Measurements from ENCODE around the gene HPN. TPM values are rescaled to one million over a fixed set of nuclear protein-coding genes. Genes with fewer than 3 reads are reported as not detected.
"Not testable (repeated sequence)": the region's sequence is repeated elsewhere in the genome, so short reads cannot be mapped to it uniquely, and the experiment has no call there.

The HPN gene
- total RNA-seq, 2 donors from 2014 or later: not detected

DNA sequence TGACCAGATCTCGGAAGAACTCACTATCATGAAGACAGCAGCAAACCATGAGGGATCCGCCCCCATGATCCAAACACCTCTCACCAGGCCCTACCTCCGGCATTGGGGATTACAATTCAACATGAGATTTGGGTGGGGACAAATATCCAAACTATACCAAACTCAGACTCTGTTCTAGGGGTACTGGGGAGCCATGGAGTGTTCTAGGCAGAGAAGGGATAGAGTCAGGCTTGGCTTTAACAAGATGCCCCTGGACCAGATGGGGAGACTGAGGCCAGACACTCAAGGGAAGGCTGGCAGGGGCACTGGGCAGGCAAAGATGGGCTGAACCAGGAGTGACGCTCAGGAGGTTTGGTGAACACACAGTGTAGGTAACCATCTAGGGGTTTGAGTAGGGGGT is 23.1 kb upstream of the HPN start:
- DNase-seq (ENCODE audit: low spot score in 2 of 2) (no peak), ATAC-seq (no peak)
- H3K36me3 Mint-ChIP-seq: peaks cover 32 to 52% of the 10 kb centered on the region in 2 donors
- H3K27ac Mint-ChIP-seq: peak overlapping the region; percentile 68 to 90
- no peaks in the 10 kb centered on the region for H3K9me3 Mint-ChIP-seq

DNA sequence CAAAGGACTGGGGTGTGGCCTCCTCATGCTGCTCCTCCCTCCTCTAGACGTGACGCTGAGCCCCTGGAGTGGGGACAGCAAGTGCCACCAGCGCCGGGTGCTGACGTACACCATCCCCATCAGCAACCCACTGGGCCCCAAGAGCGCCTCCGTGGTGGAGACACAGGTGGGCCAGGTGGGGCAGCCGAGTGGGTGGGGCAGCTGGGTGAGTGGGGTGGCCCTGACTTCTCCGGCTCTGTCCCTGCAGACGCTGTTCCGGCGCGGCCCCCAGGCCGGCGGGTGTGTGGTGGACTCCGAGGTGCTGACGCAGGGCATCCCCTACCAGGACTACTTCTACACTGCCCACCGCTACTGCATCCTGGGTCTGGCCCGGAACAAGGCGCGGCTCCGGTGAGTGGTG is 22.4 kb upstream of the HPN start:
- H3K27ac Mint-ChIP-seq: peak overlapping the region in 1 of 2 donors; percentile 69

DNA sequence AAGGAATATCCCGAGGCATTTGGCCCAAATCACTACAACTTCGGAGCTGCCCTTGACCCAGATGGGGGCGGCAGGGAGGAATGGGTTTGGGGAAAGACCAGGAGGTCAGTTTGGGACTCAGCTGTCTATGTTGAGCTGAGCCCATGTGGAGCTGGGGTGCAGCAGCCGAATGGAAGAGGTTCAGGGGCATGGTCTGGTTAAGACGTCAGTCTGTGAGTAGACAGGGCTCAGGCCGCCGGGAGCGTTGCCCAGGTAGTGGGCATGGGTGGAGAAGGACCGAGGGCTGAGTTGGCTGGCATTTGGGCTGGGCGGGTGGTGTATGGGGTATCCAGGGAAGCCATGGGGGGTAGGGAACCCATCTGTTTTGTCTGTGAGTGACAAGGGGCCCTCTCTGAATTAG is 20.5 kb upstream of the HPN start:
- DNase-seq (ENCODE audit: low spot score in 2 of 2): no peak
- Mint-ChIP-seq H3K27ac (peak overlapping the region in 1 of 2 donors; percentile 69), H3K9me3 (no peaks in the 10 kb centered on the region), H3K36me3 (peaks cover 23 to 33% of the 10 kb centered on the region in 2 donors)
- ATAC-seq: no peak

More for the DNA sequence above, 22.4 kb upstream of the HPN start:
- ATAC-seq (no peak), DNase-seq (ENCODE audit: low spot score in 2 of 2) (no peak)
- Mint-ChIP-seq H3K36me3 (peaks cover 28 to 44% of the 10 kb centered on the region in 2 donors), H3K9me3 (no peaks in the 10 kb centered on the region)

DNA sequence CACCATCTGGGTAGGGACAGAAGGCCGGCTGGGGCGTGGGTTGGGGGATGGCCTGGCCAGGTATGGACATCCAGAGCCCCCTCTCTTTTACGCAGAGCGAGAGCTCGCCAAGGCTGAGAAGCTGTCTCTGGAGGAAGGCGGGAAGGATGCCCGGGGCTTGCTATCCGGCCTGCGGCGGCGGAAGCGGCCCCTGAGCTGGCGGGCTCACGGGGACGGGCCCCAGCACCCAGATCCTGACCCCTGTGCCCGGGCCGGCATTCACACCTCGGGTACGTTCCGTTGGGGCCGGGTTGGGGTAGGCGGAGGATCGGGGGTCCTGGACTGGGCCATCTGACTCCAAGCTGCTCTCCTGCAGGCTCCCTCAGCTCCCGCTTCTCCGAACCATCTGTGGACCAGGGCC is 19.9 kb upstream of the HPN start:
- ATAC-seq: no peak
- H3K36me3 Mint-ChIP-seq: peaks cover 23 to 32% of the 10 kb centered on the region in 2 donors
- no peak overlapping the region for H3K27ac Mint-ChIP-seq
- no peak for DNase-seq (ENCODE audit: low spot score in 2 of 2)
- no peaks in the 10 kb centered on the region for H3K9me3 Mint-ChIP-seq

DNA sequence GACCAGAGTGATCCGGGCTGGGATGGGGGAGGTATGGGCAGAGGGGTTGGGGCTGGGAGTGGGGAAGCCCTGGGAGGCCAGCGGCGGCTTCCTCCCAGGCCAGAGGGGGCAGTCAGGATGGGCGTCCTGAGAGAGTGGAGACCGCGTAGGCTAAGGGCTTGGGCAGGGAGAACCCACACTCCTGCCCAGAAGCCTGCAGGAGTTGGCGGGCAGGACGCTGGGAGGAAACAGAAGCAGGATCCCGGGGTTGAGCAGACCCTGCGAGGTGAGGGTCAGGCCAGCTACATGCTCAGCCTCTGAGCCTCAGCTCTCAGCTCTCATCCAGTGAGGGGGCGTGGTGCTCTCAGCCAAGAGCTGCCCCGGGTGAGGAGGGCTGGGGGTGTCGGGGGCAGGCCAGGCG is 19.1 kb upstream of the HPN start:
- DNase-seq (ENCODE audit: low spot score in 2 of 2) (no peak), ATAC-seq (no peak)
- Mint-ChIP-seq H3K36me3 (peaks cover 23 to 30% of the 10 kb centered on the region in 2 donors), H3K9me3 (no peaks in the 10 kb centered on the region), H3K27ac (peak overlapping the region in 1 of 2 donors; percentile 81)

DNA sequence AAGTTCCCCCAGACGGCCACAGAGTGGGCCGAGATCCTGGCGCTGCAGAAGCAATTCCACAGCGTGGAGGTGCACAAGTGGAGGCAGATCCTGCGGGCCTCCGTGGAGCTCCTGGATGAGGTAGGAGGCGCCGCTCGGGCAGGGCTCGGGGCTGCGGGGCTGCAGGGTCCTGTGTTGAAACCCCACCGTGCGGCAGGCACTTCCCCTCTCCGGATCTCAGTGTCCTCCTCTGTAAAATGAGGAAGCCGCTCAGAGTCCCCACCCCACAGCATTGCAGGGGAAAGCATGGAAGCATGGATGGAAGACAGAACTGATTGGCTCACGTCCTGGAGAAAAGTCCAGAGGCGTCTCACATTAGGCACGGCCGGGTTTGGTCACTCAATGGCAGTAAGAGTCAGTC is 18.1 kb upstream of the HPN start:
- no peak for DNase-seq (ENCODE audit: low spot score in 2 of 2)
- H3K27ac Mint-ChIP-seq: no peak overlapping the region
- H3K36me3 Mint-ChIP-seq: peaks cover 20 to 21% of the 10 kb centered on the region in 2 donors
- no peak for ATAC-seq
- no peaks in the 10 kb centered on the region for H3K9me3 Mint-ChIP-seq

DNA sequence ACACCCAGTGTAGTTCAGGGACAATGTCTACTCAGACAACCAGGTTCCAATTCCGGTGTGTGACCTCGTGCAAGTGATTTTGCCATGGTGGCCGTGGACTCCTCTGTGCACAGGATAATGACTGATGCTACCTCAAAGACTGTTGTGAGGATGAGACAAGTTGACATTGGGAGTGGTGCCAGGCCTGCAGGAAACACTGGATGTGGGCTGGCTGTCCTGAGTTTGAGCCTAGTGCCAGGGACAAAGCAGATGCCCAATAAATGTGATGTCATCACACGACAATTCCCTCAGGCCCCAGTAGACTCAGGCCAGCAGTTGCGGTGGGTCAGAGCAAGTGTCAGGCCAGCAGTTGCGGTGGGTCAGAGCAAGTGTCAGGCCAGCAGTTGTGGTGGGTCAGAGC is 17.4 kb upstream of the HPN start:
- H3K9me3 Mint-ChIP-seq: no peaks in the 10 kb centered on the region
- peak overlapping the region; percentile 40 to 52 for H3K27ac Mint-ChIP-seq
- ATAC-seq (no peak), DNase-seq (ENCODE audit: low spot score in 2 of 2) (no peak)
- peaks cover 17 to 18% of the 10 kb centered on the region in 2 donors for H3K36me3 Mint-ChIP-seq

DNA sequence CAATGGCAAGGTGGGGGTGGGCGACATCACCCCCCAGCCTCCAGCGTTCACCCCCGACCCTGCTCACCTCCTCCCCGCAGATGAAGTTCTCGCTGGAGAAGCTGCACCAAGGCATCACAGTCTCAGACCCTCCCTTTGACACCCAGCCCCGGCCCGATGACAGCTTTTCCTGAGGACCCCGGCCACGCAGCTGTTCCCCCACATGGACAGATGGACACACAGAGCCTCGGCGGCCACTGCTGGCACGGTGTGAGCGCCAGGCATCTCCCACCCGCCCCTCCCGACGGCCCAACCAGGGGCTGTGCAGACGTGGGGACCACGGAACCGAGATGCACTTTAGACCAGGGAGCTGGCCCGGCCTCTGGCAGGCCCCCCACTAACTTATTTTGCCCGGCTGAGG is 15.6 kb upstream of the HPN start:
- no peaks in the 10 kb centered on the region for H3K9me3 Mint-ChIP-seq
- H3K27ac Mint-ChIP-seq: no peak overlapping the region
- ATAC-seq (no peak), DNase-seq (ENCODE audit: low spot score in 2 of 2) (no peak)
- H3K36me3 Mint-ChIP-seq: peaks cover 5% of the 10 kb centered on the region in 2 donors

DNA sequence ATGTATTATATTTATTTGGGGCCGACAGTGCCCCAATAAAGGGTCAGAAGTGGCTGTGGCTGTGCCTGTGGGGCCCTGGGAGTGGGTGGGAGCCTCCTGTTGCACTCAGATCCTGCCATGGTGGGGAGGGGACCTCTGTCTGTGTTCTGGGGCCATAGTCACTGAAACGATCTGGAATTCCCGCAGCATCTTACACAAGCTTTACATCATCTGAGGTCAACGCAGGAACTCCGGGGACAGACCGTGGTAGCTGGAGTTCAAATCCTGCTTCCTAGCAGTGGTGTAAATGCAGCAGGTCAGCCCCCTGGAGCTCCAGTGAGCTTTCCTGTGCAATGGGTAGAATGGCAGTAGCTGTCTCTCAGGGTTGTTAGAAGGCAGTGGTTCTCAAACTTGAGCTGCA is 15.1 kb upstream of the HPN start:
- Mint-ChIP-seq H3K36me3 (peaks cover 4 to 7% of the 10 kb centered on the region in 2 donors), H3K27ac (no peak overlapping the region), H3K9me3 (no peaks in the 10 kb centered on the region)
- ATAC-seq (no peak), DNase-seq (ENCODE audit: low spot score in 2 of 2) (no peak)

DNA sequence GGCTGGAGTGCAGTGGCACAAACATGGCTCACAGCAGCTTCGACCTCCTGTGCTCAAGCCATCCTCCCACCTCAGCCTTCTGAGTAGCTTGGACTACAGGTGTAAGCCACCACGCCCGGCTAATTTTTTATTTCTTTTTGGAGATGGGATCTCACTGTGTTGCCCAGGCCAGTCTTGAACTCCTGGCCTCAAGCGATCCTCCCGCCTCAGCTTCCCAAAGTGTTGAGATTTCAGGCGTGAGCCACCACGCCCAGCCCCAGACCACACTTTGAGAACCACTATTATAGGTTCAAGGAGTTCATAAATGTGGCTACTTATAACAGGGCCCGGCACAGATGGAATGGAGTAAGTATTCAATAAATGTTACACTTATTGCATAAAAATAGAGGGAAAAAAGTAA is 14.5 kb upstream of the HPN start:
- Mint-ChIP-seq H3K36me3 (peaks cover 4 to 9% of the 10 kb centered on the region in 2 donors), H3K27ac (no peak overlapping the region), H3K9me3 (no peaks in the 10 kb centered on the region)
- no peak for ATAC-seq
- no peak for DNase-seq (ENCODE audit: low spot score in 2 of 2)

DNA sequence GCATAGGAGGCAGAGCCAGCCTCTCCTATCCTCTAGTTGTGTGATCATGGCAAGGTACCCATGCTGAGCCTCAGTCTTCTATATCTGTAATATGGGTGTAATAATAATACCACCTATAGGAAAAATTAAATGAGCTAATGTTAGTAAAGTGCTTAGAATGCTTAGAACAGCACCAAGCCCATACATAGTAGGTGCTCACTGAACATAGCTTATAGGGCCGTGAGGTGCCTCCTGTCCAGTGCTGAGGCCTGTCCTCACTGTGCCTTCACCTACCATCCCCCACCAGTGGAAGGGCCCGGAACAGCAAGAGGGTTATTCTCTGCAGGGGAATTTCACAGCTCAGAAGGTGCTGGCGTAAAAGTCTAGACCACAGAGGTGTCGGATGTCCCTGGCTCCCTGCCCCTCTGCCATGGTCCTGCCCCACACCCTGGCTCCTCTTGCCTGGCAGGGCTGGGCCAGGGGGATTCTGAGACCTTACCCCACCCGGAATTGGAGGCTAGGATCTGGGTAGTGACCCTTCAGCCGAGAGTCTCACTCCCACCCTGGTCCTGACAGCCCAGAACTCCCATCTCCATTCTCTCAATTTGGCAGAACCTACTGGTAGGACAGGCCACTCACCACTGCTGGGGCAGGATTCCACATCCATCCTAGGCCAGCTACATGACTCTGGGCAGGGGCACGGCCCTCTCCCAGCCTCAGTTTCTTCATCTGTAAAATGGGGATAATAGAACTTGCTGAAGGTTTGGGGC is 13.5 kb upstream of the HPN start:
- no peak for DNase-seq (ENCODE audit: low spot score in 2 of 2)
- Mint-ChIP-seq H3K9me3 (no peaks in the 10 kb centered on the region), H3K27ac (no peak overlapping the region), H3K36me3 (peaks cover 4 to 9% of the 10 kb centered on the region in 2 donors)
- ATAC-seq: no peak

DNA sequence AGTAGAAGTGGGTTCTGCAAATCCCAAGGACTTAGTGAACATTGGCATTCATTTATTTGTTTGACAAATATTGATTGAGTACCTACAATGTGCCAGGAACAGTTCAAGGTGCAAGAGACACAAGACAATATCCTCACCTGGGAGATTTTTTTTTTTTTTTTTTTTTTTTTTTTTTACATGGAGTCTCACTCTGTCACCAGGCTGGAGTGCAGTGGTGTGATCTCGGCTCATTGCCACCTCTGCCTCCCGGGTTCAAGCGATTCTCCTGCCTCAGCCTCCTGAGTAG is 13.0 kb upstream of the HPN start:
- not testable (repeated sequence) for H3K27ac Mint-ChIP-seq; DNase-seq (ENCODE audit: low spot score in 2 of 2); H3K36me3 Mint-ChIP-seq; ATAC-seq; H3K9me3 Mint-ChIP-seq

DNA sequence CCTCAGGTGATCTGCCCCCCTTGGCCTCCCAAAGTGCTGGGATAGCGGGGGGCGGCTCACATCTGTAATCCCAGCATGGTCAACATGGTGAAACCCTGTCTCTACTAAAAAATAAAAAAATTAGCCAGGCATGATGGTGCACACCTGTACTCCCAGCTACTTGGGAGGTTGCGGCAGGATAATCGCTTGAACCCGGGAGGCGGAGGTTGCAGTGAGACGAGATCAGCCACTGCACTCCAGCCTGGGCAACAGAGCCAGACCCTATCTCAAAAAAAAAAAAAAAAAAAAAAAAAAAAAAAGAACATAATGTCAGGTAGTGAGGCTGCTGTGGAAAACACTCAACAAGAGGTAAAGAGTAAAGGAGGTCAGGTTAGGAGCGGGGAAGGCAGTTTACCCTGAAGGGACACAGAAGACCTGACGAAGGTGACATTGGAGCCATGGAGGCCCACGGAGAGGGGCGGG is 12.2 kb upstream of the HPN start:
- DNase-seq (ENCODE audit: low spot score in 2 of 2); H3K9me3 Mint-ChIP-seq; H3K36me3 Mint-ChIP-seq; ATAC-seq: not testable (repeated sequence)
- H3K27ac Mint-ChIP-seq: peak overlapping the region in 1 of 2 donors; percentile 19

DNA sequence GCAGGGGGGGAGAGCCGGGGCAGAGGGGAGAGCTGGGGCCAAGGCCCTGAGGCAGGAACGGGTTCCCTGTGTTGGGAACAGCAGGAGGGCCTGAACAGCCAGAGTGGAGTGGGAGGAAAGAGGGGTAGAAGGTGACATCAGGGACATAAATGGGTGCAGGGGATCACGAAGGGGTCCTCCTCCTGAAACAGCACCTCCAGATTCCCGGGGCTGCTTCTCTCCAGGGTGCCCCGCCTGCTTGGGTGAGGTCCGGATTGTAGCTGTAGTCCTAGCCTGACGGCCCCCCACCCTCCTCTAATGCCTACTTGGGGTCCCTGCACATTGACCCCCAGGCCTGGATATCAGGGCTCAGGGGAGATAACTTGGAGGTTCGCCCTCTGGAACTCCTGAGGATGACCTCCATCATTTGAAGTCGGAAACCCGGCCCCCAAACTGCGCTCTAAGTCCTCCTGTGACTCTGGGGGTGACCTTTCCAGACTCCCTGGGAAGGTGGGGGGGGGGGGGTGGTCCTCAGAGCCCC is 11.7 kb upstream of the HPN start:
- no peak overlapping the region for H3K27ac Mint-ChIP-seq
- no peaks in the 10 kb centered on the region for H3K9me3 Mint-ChIP-seq
- DNase-seq (ENCODE audit: low spot score in 2 of 2) (no peak), ATAC-seq (peak; percentile 9 to 12)
- peaks cover 4 to 5% of the 10 kb centered on the region in 2 donors for H3K36me3 Mint-ChIP-seq

DNA sequence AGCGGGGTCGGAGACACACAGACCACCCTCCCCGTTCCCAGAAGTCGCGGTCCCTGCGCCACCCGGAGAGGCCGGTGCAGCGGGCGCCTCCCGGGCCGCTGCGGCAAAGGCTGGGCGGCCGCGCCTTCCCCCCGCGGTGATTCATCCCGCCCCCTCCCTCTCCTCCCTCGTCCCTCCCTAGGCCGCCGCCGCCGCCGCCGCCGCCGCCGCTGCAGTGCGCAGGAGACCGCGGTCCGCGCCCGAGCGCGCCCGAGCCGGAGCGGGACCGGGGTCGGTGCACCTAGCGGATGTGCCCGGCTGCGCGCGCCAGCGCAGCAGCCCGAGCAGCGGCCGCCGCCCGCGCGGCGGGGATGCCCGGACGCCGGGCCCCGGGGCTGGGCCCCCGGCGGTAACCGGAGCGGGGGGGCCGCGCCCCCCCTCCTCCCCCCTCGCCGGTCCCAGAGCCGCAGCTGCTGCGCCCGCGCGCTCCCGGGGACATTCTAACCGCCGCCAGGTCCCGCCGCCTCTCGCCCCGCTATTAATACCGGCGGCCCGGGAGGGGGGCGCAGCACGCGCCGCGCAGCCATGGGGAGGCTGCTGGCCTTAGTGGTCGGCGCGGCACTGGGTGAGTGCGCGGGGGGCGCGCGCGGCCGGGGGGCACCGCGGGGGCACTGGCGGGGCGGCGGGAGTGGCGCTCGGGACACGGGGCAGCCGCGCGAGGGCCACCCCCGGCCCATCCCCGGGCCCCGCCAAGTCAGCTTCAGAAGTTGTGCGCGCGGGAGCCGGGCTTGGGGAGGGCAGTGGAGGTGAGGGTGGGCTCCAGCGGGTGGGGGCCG is 11.1 kb upstream of the HPN start, which contains the start of gene SCN1B:
Gene SCN1B, plus strand, starts transcription at position 214 of the 815 bp plus-strand sequence. Its CDS starts 351 bp downstream, at position 565.
- H3K27ac Mint-ChIP-seq: peak within 1 kb of the TSS; percentile 36 to 94
- peak; percentile 83 to 89 for ATAC-seq
- peak; percentile 71 to 73 for DNase-seq (ENCODE audit: low spot score in 2 of 2)
- peaks cover under 1 to 5% of the 10 kb centered on the region in 2 donors for H3K36me3 Mint-ChIP-seq
- H3K9me3 Mint-ChIP-seq: no peaks in the 10 kb centered on the region

DNA sequence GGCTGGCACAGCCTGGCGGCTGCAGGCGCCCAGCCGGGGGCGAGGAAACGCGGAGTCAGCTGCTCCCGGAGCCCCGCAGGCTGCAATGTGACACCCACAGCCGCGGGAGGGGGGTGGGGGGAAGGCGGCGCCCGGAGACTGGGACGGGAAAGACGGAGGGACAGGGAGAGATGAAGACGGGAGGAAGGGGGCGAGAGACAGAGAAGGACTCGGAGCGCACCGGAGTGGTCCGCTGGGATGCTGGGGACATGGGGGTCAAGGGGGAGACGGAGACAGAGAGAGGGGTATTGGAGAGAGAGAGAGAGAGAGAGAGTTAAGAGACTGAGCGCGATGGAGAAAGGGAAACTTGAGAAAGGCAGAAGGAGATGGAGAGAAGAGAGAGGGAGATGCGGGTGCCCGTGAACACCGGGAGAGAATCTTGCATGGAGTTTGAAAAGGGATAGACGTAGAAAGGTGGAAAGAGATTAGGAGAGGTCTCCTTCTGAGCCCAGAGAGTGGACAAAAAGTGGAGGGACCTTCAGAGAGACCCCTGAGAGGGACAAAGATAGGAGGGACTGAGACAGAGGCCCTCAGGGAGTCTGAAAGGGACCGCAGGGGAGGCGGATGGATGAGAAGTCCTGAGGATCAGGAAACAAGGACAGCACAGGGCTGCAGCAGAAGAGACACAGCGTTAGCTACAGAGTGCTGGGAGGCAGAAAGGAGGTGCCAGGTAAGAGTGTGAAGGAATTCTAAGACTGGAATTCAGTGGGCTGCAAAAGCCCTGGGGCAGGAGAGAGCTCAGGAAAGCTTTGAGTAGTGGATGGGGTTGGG is 10.2 kb upstream of the HPN start:
- H3K9me3 Mint-ChIP-seq: no peaks in the 10 kb centered on the region
- DNase-seq (ENCODE audit: low spot score in 2 of 2) (no peak), ATAC-seq (no peak)
- H3K27ac Mint-ChIP-seq: peak overlapping the region; percentile 36 to 94
- H3K36me3 Mint-ChIP-seq: peaks cover 0 to 5% of the 10 kb centered on the region in 2 donors

All from activated naive CD4-positive, alpha-beta T cell treated with anti-CD3 and anti-CD28 coated beads, Interleukin-2, amount 50 U/mL, for 72 hours (primary cell).